ENCODE results near the gene C16orf92. TPM values are rescaled to one million over a fixed set of nuclear protein-coding genes. Genes with fewer than 3 reads are reported as not detected.

The C16orf92 gene
- total and polyA plus RNA-seq, 2 of the 13 experiments (the other 11 are each of a cell fraction or from before 2014, with no cell fraction given), result not detected

- TF ChIP-seq HHEX (CRISPR knock-in tag; IDR thresholded peaks at IDR 0.05), result no peak
- TF ChIP-seq JDP2 (CRISPR knock-in tag; IDR thresholded peaks at IDR 0.05; ENCODE audit: borderline replicate concordance), result no peak
- no peak for TF ChIP-seq MAFG (CRISPR knock-in tag; IDR thresholded peaks at IDR 0.05)
- no peak for TF ChIP-seq SMARCC2 (IDR thresholded peaks at IDR 0.05)
- TF ChIP-seq E2F1 (CRISPR knock-in tag; IDR thresholded peaks at IDR 0.05), result peak; percentile 97
- 0 out of 2 replicates have a peak, but pooled peaks have one; percentile 23 for TF ChIP-seq ZBTB4 (CRISPR knock-in tag; IDR thresholded peaks at IDR 0.05; ENCODE audit: borderline replicate concordance)
- TF ChIP-seq NFE2 (CRISPR knock-in tag; IDR thresholded peaks at IDR 0.05), result no peak
- no peak; the same call in 1 of the 2 replicates for TF ChIP-seq ZNF800 (CRISPR knock-in tag; IDR thresholded peaks at IDR 0.05)
- no peak for TF ChIP-seq ZNF720 (CRISPR knock-in tag; IDR thresholded peaks at IDR 0.05)
- TF ChIP-seq ATF6 (CRISPR knock-in tag; conservative IDR thresholded peaks at IDR 0.05), result 0 out of 2 replicates have a peak, but pooled peaks have one; percentile 9
- TF ChIP-seq REL (CRISPR knock-in tag; conservative IDR thresholded peaks at IDR 0.05), result no peak; the same call in 1 of the 2 replicates
- TF ChIP-seq TFDP2 (CRISPR knock-in tag; IDR thresholded peaks at IDR 0.05), result peak; percentile 97
- TF ChIP-seq CEBPG (CRISPR knock-in tag; IDR thresholded peaks at IDR 0.05), result no peak
- no peak for TF ChIP-seq THAP11 (CRISPR knock-in tag; IDR thresholded peaks at IDR 0.05)
- TF ChIP-seq TRAFD1 (CRISPR knock-in tag; IDR thresholded peaks at IDR 0.05; ENCODE audit: borderline replicate concordance), result no peak
- TF ChIP-seq NFIB (CRISPR knock-in tag; IDR thresholded peaks at IDR 0.05; ENCODE audit: borderline replicate concordance), result no peak
- no peak for TF ChIP-seq ZNF550 (CRISPR knock-in tag; IDR thresholded peaks at IDR 0.05; ENCODE audit: borderline replicate concordance)
- peak; percentile 49 for TF ChIP-seq RBM39 (IDR thresholded peaks at IDR 0.05; ENCODE audit: low read depth, low read length, poor library complexity, severe bottlenecking)
These were observed 27.6 kb upstream of the C16orf92 start, which contains the start of gene HIRIP3 (continued) for GRCh38 chr16:29995324-29995910.
